Measurements from ENCODE around the gene HLA-DMA. TPM values are rescaled to one million over a fixed set of nuclear protein-coding genes. Genes with fewer than 3 reads are reported as not detected.

The HLA-DMA gene
- total RNA-seq, 1 experiment from 2014 or later, result 22.1 TPM

DNA sequence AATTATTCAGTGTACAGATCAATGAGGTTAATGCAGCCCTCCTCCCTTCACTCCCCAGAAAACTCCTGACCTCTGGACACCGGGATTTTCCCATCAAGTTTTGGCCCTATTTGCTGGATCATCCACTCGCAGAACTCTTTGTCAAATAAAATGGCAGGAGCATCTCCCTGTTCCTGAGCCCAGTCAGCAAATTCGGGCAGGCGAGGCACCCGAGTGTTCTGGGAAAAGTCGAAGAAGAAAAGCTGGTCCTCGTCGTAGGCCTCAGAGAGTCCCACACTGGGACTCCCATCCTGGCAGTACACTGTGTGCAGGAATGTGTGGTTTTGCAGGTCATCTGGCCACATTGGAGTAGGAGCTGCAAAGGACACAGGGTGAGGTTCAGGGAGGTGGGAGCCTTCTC, 2.4 kb downstream of the HLA-DMA start:
- intact Hi-C loops (cut with micrococcal nuclease; ENCODE audit: unreplicated experiment), result no loop called here
- no peaks in the 10 kb centered on the region for H3K27me3 ChIP-seq (ENCODE audit: insufficient read depth, low read depth)
- no peaks in the 10 kb centered on the region for H3K36me3 ChIP-seq (ENCODE audit: low read depth)
- no peaks in the 10 kb centered on the region for H4K20me1 ChIP-seq (ENCODE audit: insufficient read depth)
- DNase-seq, result no peak
- H3K79me2 ChIP-seq (ENCODE audit: low read depth), result no peaks in the 10 kb centered on the region
- BruUV-seq (replicated peaks), result no TSS peak
- H3K9me3 ChIP-seq (ENCODE audit: insufficient read depth, low read depth), result no peaks in the 10 kb centered on the region
- H3K27ac ChIP-seq, result no peak overlapping the region
- TF ChIP-seq EZH2 (IDR thresholded peaks at IDR 0.05; ENCODE audit: low read depth) (no peak), CTCF (conservative IDR thresholded peaks at IDR 0.05) (no peak)
- H2AFZ ChIP-seq, result no peak overlapping the region
- H3K4me2 ChIP-seq, result no peak overlapping the region
- no peak overlapping the region for H3K4me3 ChIP-seq
- ChIA-PET POLR2A (ENCODE audit: unreplicated experiment) (no interaction called here), CTCF (no interaction called here)
- H3K4me1 ChIP-seq (replicated peaks; ENCODE audit: insufficient read depth), result peaks cover 4% of the 10 kb centered on the region
- 0 out of 2 replicates have a peak, but pooled peaks cover 3% of the 10 kb centered on the region for H3F3A ChIP-seq (ENCODE audit: insufficient read depth, low read depth)
- H3K9me2 ChIP-seq (ENCODE audit: insufficient read depth), result no peaks in the 10 kb centered on the region

DNA sequence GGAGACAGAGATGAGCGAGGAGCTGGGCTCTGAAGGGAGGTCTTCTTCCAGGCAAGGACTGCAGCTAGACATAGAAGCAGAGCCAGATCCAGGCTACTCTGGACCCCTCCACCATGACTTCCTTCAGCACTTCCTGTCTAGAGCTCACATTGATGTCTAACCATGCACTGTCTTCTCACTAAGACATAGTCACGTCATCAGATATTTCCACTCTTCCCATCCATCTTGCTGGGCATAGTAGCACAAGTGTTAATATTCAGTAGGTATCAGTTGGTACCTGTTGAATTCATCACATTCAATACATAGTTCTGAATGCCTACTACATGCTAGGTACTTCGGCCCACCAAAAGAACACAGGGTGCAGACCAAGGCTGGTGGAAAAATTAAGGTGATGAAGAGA, 2.9 kb downstream of the HLA-DMA start:
- no peaks in the 10 kb centered on the region for H4K20me1 ChIP-seq (ENCODE audit: insufficient read depth)
- H3K9me2 ChIP-seq (ENCODE audit: insufficient read depth), result no peaks in the 10 kb centered on the region
- BruUV-seq (replicated peaks), result no TSS peak
- no peak for DNase-seq
- no peak overlapping the region for H3K4me3 ChIP-seq
- intact Hi-C loops (cut with micrococcal nuclease; ENCODE audit: unreplicated experiment), result no loop called here
- no peak overlapping the region for H3K4me2 ChIP-seq
- H3K4me1 ChIP-seq (replicated peaks; ENCODE audit: insufficient read depth), result peaks cover 4% of the 10 kb centered on the region
- POLR2A ChIA-PET (ENCODE audit: unreplicated experiment), result no interaction called here
- H3K36me3 ChIP-seq (ENCODE audit: low read depth), result no peaks in the 10 kb centered on the region
- no peak for TF ChIP-seq CTCF (conservative IDR thresholded peaks at IDR 0.05)
- no peak for TF ChIP-seq EZH2 (IDR thresholded peaks at IDR 0.05; ENCODE audit: low read depth)
- H3K9me3 ChIP-seq (ENCODE audit: insufficient read depth, low read depth), result no peaks in the 10 kb centered on the region
- H2AFZ ChIP-seq, result no peak overlapping the region
- H3K27me3 ChIP-seq (ENCODE audit: insufficient read depth, low read depth), result no peaks in the 10 kb centered on the region
- no peaks in the 10 kb centered on the region for H3K79me2 ChIP-seq (ENCODE audit: low read depth)
- H3F3A ChIP-seq (ENCODE audit: insufficient read depth, low read depth), result 0 out of 2 replicates have a peak, but pooled peaks cover 3% of the 10 kb centered on the region
- H3K27ac ChIP-seq, result no peak overlapping the region
- CTCF ChIA-PET, result no interaction called here

GRCh38 chr6:32949113-32949512, 3.8 kb downstream of the HLA-DMA start:
- ChIA-PET POLR2A (ENCODE audit: unreplicated experiment) (no interaction called here), CTCF (no interaction called here)
- Histone ChIP-seq H2AFZ (no peak overlapping the region), H3K27me3 (ENCODE audit: insufficient read depth, low read depth) (no peaks in the 10 kb centered on the region), H3K79me2 (ENCODE audit: low read depth) (no peaks in the 10 kb centered on the region), H4K20me1 (ENCODE audit: insufficient read depth) (no peaks in the 10 kb centered on the region), H3K4me1 (replicated peaks; ENCODE audit: insufficient read depth) (peaks cover 4% of the 10 kb centered on the region), H3K9me2 (ENCODE audit: insufficient read depth) (no peaks in the 10 kb centered on the region), H3K9me3 (ENCODE audit: insufficient read depth, low read depth) (no peaks in the 10 kb centered on the region), H3K4me2 (no peak overlapping the region), H3F3A (ENCODE audit: insufficient read depth, low read depth) (0 out of 2 replicates have a peak, but pooled peaks cover 3% of the 10 kb centered on the region), H3K36me3 (ENCODE audit: low read depth) (no peaks in the 10 kb centered on the region), H3K4me3 (no peak overlapping the region), H3K27ac (no peak overlapping the region)
- DNase-seq, result no peak
- TF ChIP-seq EZH2 (IDR thresholded peaks at IDR 0.05; ENCODE audit: low read depth) (no peak), CTCF (conservative IDR thresholded peaks at IDR 0.05) (no peak)
- no TSS peak for BruUV-seq (replicated peaks)
- intact Hi-C loops (cut with micrococcal nuclease; ENCODE audit: unreplicated experiment), result no loop called here

All from PC-9 (cell line).